OCI-LY1 (cell line): ENCODE data around the gene TASP1.
"Not testable (repeated sequence)": the region's sequence is repeated elsewhere in the genome, so short reads cannot be mapped to it uniquely, and the experiment has no call there.

Experiments used
- H2AFZ ChIP-seq: fragments of 200-600 bp; sonication (generic), shearing (Covaris generic); 2 replicates; pipeline ENCODE4 v1.6.0; 2014; ENCODE audit warnings: antibody characterized with exemption, mild to moderate bottlenecking, low read length
- H3F3A ChIP-seq: fragments of 200-600 bp; sonication (generic), shearing (Covaris generic); 2 replicates; pipeline ENCODE4 v1.6.0; 2014; ENCODE audit warnings: mild to moderate bottlenecking, antibody characterized with exemption, low read length, moderate library complexity; ENCODE audit not compliant: insufficient read depth
- H3K27ac ChIP-seq: fragments of 200-600 bp; sonication (generic); 2 replicates; pipeline ENCODE4 v1.5.1; 2014; ENCODE audit warnings: low read length, mixed run types, mild to moderate bottlenecking, low read depth; ENCODE audit not compliant: poor library complexity, severe bottlenecking
- H3K27me3 ChIP-seq: fragments of 200-600 bp; sonication (generic); 2 replicates; pipeline ENCODE4 v1.6.0; 2014; ENCODE audit warnings: antibody characterized with exemption, mild to moderate bottlenecking, low read length, moderate library complexity; ENCODE audit not compliant: insufficient read depth
- H3K36me3 ChIP-seq: fragments of 200-600 bp; sonication (generic); 2 replicates; pipeline ENCODE4 v1.6.1; 2014; ENCODE audit warnings: mild to moderate bottlenecking, antibody characterized with exemption, low read length, moderate library complexity, mixed read lengths; ENCODE audit not compliant: insufficient read depth
- H3K4me1 ChIP-seq: fragments of 200-600 bp; sonication (generic); 2 replicates; pipeline ENCODE4 v1.5.1; 2014; ENCODE audit warnings: mild to moderate bottlenecking, low read length, moderate library complexity; ENCODE audit not compliant: insufficient read depth, severe bottlenecking
- H3K4me2 ChIP-seq: fragments of 200-600 bp; sonication (generic), shearing (Covaris generic); 2 replicates; pipeline ENCODE4 v1.6.1; 2014; ENCODE audit warnings: low read length
- H3K4me3 ChIP-seq: fragments of 200-600 bp; sonication (generic); 2 replicates; pipeline ENCODE4 v1.5.1; 2014; ENCODE audit warnings: low read length, low read depth, mild to moderate bottlenecking, mixed read lengths; ENCODE audit not compliant: poor library complexity, severe bottlenecking
- H3K79me2 ChIP-seq: fragments of 200-600 bp; shearing (Covaris generic); 2 replicates; pipeline ENCODE4 v1.6.1; 2016; ENCODE audit warnings: mixed run types, low read length, mixed read lengths; ENCODE audit not compliant: insufficient read depth
- H3K9ac ChIP-seq: fragments of 200-600 bp; sonication (generic), shearing (Covaris generic); 2 replicates; pipeline ENCODE4 v1.6.1; 2014; ENCODE audit warnings: mild to moderate bottlenecking, low read length, mixed read lengths
- H3K9me2 ChIP-seq: fragments of 200-600 bp; sonication (generic), shearing (Covaris generic); 2 replicates; pipeline ENCODE4 v1.6.1; 2014; ENCODE audit warnings: low read depth, mild to moderate bottlenecking, low read length, mixed read lengths
- H3K9me3 ChIP-seq: fragments of 200-600 bp; shearing (Covaris generic); 2 replicates; pipeline ENCODE4 v1.6.1; 2014; ENCODE audit warnings: low read length, mixed read lengths
- H4K20me1 ChIP-seq: fragments of 200-600 bp; sonication (generic), shearing (Covaris generic); 2 replicates; pipeline ENCODE4 v1.6.0; 2016; ENCODE audit warnings: mild to moderate bottlenecking, low read length; ENCODE audit not compliant: insufficient read depth
- EZH2 ChIP-seq: fragments of 200-600 bp; sonication (generic), shearing (Covaris generic); IDR thresholded peaks from 2 replicates; pipeline ENCODE4 v1.8.0; 2017; ENCODE audit warnings: borderline replicate concordance, mixed run types, mild to moderate bottlenecking, antibody characterized with exemption, low read length, moderate library complexity, mixed read lengths
- TF ChIP-seq, protein P1 (sequence below): fragments of 200-600 bp; sonication (generic), shearing (Covaris generic); IDR thresholded peaks from 2 replicates; pipeline ENCODE4 v1.5.1; 2017; ENCODE audit warnings: mild to moderate bottlenecking, antibody characterized with exemption, low read length, moderate library complexity, mixed read lengths

TASP1 gene

DNA sequence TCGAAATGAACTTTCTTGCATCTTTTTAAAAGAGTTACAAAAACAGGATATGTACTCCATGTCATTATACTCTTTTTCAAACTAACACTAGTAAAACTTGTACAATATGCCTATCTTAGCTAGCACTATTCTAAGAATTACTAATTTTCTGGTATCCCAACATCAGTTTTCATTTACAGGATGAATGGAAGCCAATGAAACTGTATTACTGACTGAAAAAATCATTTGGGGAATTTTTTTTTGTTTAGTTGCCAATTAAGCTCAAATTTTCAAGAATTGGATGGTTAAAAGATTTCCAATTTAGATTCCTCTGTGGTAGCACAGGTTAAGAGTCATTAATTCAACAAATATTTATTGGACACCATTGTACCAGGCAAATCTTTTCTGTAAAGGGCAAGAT lies 30.7 kb downstream of the TASP1 start:
- H3K4me2 ChIP-seq = no peak overlapping the region
- H3K9me3 ChIP-seq = no peaks in the 10 kb centered on the region
- H3K4me3 ChIP-seq = no peak overlapping the region
- no peaks in the 10 kb centered on the region for H3K27me3 ChIP-seq
- H2AFZ ChIP-seq = no peak overlapping the region
- no peak for TF ChIP-seq EZH2
- TF ChIP-seq, protein P1, sequence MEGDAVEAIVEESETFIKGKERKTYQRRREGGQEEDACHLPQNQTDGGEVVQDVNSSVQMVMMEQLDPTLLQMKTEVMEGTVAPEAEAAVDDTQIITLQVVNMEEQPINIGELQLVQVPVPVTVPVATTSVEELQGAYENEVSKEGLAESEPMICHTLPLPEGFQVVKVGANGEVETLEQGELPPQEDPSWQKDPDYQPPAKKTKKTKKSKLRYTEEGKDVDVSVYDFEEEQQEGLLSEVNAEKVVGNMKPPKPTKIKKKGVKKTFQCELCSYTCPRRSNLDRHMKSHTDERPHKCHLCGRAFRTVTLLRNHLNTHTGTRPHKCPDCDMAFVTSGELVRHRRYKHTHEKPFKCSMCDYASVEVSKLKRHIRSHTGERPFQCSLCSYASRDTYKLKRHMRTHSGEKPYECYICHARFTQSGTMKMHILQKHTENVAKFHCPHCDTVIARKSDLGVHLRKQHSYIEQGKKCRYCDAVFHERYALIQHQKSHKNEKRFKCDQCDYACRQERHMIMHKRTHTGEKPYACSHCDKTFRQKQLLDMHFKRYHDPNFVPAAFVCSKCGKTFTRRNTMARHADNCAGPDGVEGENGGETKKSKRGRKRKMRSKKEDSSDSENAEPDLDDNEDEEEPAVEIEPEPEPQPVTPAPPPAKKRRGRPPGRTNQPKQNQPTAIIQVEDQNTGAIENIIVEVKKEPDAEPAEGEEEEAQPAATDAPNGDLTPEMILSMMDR = no peak
- H4K20me1 ChIP-seq = no peaks in the 10 kb centered on the region
- no peaks in the 10 kb centered on the region for H3K4me1 ChIP-seq
- H3K27ac ChIP-seq = no peak overlapping the region
- H3K36me3 ChIP-seq = no peaks in the 10 kb centered on the region
- H3K79me2 ChIP-seq = no peaks in the 10 kb centered on the region
- H3K9me2 ChIP-seq = no peaks in the 10 kb centered on the region
- no peaks in the 10 kb centered on the region for H3F3A ChIP-seq
- H3K9ac ChIP-seq = no peak overlapping the region

DNA sequence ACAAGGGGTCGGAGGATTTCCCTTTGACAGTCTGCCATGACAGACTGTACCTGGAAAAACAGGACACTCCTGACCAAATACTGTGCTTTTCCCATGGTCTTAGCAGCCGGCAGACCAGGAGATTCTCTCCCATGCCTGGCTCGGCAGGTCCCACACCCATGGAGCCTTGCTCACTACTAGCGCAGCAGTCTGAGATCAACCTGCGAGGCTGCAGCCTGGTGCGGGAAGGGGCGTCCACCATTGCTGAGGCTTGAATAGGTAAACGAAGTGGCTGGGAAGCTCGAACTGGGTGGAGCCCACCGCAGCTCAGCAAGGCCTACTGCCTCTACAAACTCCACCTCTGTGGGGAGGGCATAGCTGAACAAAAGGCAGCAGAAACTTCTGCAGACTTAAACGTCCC lies 45.3 kb downstream of the TASP1 start:
- H3K27me3 ChIP-seq, H3K4me1 ChIP-seq, H2AFZ ChIP-seq, H3K9ac ChIP-seq, H4K20me1 ChIP-seq, H3K9me3 ChIP-seq, H3K9me2 ChIP-seq, H3F3A ChIP-seq, H3K27ac ChIP-seq, H3K4me2 ChIP-seq, H3K4me3 ChIP-seq, H3K79me2 ChIP-seq, H3K36me3 ChIP-seq: not testable (repeated sequence)

DNA sequence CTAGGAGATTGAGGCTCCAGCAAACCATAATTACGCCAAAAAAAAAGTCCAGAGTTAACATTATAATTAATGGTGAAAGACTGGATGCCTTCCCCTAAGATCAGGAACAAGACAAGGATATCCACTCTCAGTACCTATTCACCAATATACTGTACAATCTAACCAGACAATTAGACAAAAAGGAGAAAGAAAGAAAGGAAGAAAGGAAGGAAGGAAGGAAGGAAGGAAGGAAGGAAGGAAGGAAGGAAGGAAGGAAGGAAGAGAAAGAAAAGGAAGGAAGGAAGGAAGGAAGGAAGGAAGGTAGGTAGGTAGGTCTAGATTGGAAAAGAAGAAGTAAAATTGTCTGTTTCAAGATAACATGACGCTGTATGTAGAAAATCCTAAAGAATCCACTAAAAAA lies 50.7 kb downstream of the TASP1 start:
- H3K4me2 ChIP-seq = no peak overlapping the region
- no peaks in the 10 kb centered on the region for H3K4me1 ChIP-seq
- no peak overlapping the region for H3K27ac ChIP-seq
- no peaks in the 10 kb centered on the region for H3K27me3 ChIP-seq
- H3K9ac ChIP-seq = no peak overlapping the region
- no peak overlapping the region for H2AFZ ChIP-seq
- no peaks in the 10 kb centered on the region; the same call in 1 of the 2 replicates for H3K9me3 ChIP-seq
- no peak for TF ChIP-seq EZH2
- TF ChIP-seq, protein P1 = no peak
- no peaks in the 10 kb centered on the region for H3K9me2 ChIP-seq
- H3K36me3 ChIP-seq = peaks cover 9% of the 10 kb centered on the region; the same call in 1 of the 2 replicates
- H3K4me3 ChIP-seq = no peak overlapping the region
- no peaks in the 10 kb centered on the region for H3F3A ChIP-seq
- no peaks in the 10 kb centered on the region for H3K79me2 ChIP-seq
- no peaks in the 10 kb centered on the region for H4K20me1 ChIP-seq

DNA sequence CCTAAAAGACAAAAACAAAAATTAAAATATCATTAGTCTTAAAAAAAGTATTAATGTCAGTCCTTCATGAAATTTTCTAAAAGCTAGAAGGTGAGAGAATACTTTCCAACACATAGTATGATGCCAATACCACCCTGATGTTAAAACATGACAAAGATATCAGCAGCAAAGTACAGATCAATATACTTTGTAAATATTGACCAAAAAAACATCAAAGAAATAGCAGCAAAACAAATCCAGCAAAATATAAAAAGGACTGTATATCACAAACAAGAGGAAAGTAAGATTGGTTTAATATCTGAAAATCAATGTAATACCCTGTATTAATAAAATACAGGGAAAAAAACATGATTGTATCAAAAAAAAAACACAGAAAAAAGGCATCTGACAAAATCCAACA lies 51.4 kb downstream of the TASP1 start:
- H3K4me2 ChIP-seq = no peak overlapping the region
- no peaks in the 10 kb centered on the region; the same call in 1 of the 2 replicates for H3K9me3 ChIP-seq
- H3K27ac ChIP-seq = no peak overlapping the region
- no peaks in the 10 kb centered on the region for H3K4me1 ChIP-seq
- TF ChIP-seq, protein P1 = no peak
- TF ChIP-seq EZH2 = no peak
- H3K36me3 ChIP-seq = peaks cover 9% of the 10 kb centered on the region; the same call in 1 of the 2 replicates
- H3K79me2 ChIP-seq = no peaks in the 10 kb centered on the region
- no peaks in the 10 kb centered on the region for H3K9me2 ChIP-seq
- no peak overlapping the region for H3K9ac ChIP-seq
- H4K20me1 ChIP-seq = no peaks in the 10 kb centered on the region
- H2AFZ ChIP-seq = no peak overlapping the region
- no peak overlapping the region for H3K4me3 ChIP-seq
- no peaks in the 10 kb centered on the region for H3K27me3 ChIP-seq
- H3F3A ChIP-seq = no peaks in the 10 kb centered on the region
